ENCODE results near the gene RIPK1.

DNA sequence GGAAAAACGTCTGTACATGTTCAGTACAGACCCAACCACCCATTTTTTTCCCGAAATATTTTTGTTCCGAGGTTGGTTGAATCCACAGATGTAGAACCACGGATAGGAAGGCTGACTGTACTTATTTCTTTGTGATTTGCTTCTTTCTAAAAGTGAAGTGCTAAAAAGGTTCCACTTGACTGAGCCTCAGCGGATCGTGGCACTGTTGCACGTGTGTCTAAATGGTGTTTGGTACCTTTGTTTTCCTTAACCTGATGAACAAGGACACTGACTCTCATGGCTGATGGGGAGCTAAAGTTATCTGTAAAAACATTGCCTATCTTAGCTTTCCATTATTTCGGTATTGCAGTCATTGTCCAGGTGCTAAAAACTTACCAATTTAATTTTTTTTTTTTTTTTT is 56.4 kb downstream of the RIPK1 start:
- TF ChIP-seq, protein P1, sequence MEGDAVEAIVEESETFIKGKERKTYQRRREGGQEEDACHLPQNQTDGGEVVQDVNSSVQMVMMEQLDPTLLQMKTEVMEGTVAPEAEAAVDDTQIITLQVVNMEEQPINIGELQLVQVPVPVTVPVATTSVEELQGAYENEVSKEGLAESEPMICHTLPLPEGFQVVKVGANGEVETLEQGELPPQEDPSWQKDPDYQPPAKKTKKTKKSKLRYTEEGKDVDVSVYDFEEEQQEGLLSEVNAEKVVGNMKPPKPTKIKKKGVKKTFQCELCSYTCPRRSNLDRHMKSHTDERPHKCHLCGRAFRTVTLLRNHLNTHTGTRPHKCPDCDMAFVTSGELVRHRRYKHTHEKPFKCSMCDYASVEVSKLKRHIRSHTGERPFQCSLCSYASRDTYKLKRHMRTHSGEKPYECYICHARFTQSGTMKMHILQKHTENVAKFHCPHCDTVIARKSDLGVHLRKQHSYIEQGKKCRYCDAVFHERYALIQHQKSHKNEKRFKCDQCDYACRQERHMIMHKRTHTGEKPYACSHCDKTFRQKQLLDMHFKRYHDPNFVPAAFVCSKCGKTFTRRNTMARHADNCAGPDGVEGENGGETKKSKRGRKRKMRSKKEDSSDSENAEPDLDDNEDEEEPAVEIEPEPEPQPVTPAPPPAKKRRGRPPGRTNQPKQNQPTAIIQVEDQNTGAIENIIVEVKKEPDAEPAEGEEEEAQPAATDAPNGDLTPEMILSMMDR (IDR thresholded peaks at IDR 0.05 in 4 of 5, conservative IDR thresholded peaks at IDR 0.05 in 1 of 5), result no peak
- no peak for TF ChIP-seq POLR2A (IDR thresholded peaks at IDR 0.05)

Data from gastrocnemius medialis (tissue), 4 donors.